Naive B cell (primary cell): ENCODE measurements around the gene ARHGAP12. TPM values are rescaled to one million over a fixed set of nuclear protein-coding genes. Genes with fewer than 3 reads are reported as not detected.
"Not testable (repeated sequence)": the region's sequence is repeated elsewhere in the genome, so short reads cannot be mapped to it uniquely, and the experiment has no call there.

Source experiments
- ATAC-seq, 2 donors: fragments of 150-1000 bp; cut with Tn5 transposase; 2 replicates each; pipeline ENCODE4 v1.10.0; 2021; ENCODE audit warnings: low read depth in 2 of 2, mild to moderate bottlenecking in 2 of 2, moderate library complexity in 2 of 2
- DNase-seq: peaks from one replicate; pipeline ENCODE4 v3.0.0; 2022
- H3K27ac Mint-ChIP-seq, 6 donors: one replicate each; pipeline ENCODE4 v1.8.0; 2020 to 2022; ENCODE audit warnings: mild to moderate bottlenecking in 6 of 6, mixed read lengths in 6 of 6, moderate library complexity in 5 of 6, inconsistent platforms in 2 of 6
- H3K27me3 Mint-ChIP-seq, 3 donors: one replicate each; pipeline ENCODE4 v1.8.0; 2021 to 2022; ENCODE audit warnings: mixed read lengths in 3 of 3, mild to moderate bottlenecking in 1 of 3
- H3K36me3 Mint-ChIP-seq, 2 donors: one replicate each; pipeline ENCODE4 v1.8.0; 2020 to 2022; ENCODE audit warnings: mixed read lengths in 2 of 2, inconsistent platforms in 1 of 2, mild to moderate bottlenecking in 1 of 2
- H3K4me1 Mint-ChIP-seq, 3 donors: one replicate each; pipeline ENCODE4 v1.8.0; 2020 to 2022; ENCODE audit warnings: mixed read lengths in 3 of 3, inconsistent platforms in 1 of 3, mild to moderate bottlenecking in 1 of 3, moderate library complexity in 1 of 3
- H3K4me3 Mint-ChIP-seq, 8 donors: one replicate each; pipeline ENCODE4 v1.8.0; 2020 to 2022; ENCODE audit warnings: mild to moderate bottlenecking in 8 of 8, mixed read lengths in 8 of 8, moderate library complexity in 8 of 8, inconsistent platforms in 2 of 8
- H3K9me3 Mint-ChIP-seq, 7 donors: one replicate each; pipeline ENCODE4 v1.8.0; 2020 to 2022; ENCODE audit warnings: mixed read lengths in 7 of 7, mild to moderate bottlenecking in 5 of 7, inconsistent platforms in 2 of 7, moderate library complexity in 1 of 7
- polyA plus RNA-seq, 6 donors: library from polyadenylated mRNA; unstranded; fragments of 300-500 nt; fragmentation: Illumina TruSeq; gene quantifications; one replicate each; pipeline ENCODE4 v1.2.3, GENCODE V29; 2021; ENCODE audit warnings: low read depth in 6 of 6

The ARHGAP12 gene
- polyA plus RNA-seq, 6 donors from 2014 or later: 13.1 to 18.2 (median 15.1) TPM

GRCh38 chr10:31910016-31910415 is 18.6 kb downstream of the ARHGAP12 start:
- H3K4me3 Mint-ChIP-seq: no peak overlapping the region
- H3K27ac Mint-ChIP-seq: peak overlapping the region in 3 of 6 donors; percentile 63 to 94 (median 70)
- no peak for DNase-seq
- peaks cover 13 to 32% of the 10 kb centered on the region in 2 donors for H3K36me3 Mint-ChIP-seq
- no peaks in the 10 kb centered on the region for H3K27me3 Mint-ChIP-seq
- ATAC-seq: no peak
- H3K4me1 Mint-ChIP-seq: peaks cover 55 to 71% (median 61%) of the 10 kb centered on the region in 3 donors
- H3K9me3 Mint-ChIP-seq: no peaks in the 10 kb centered on the region

DNA sequence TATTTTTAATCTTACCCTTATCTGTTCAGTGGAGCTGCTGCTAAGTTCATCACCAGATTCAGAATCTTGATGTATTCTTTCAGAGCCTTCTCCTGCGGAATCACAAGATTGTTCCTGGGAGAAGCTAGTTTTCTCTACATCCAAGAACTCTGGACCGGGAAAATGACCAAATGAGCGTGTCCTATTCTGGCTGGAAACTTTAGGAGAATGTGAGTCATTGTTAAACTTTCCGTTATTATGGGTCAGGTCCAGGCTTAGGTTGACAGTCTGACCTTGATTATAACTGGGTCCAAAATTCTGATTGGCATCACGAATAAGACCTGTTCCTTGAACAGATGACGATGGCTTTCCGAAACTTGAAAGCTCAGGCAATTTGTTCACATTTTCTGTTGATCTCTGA is 20.5 kb downstream of the ARHGAP12 start:
- Mint-ChIP-seq H3K4me1 (peaks cover 39 to 62% (median 46%) of the 10 kb centered on the region in 3 donors), H3K27ac (peak overlapping the region in 4 of 6 donors; percentile 1 to 70 (median 39)), H3K4me3 (no peak overlapping the region), H3K36me3 (peaks cover 13 to 32% of the 10 kb centered on the region in 2 donors), H3K27me3 (no peaks in the 10 kb centered on the region), H3K9me3 (no peaks in the 10 kb centered on the region)
- no peak for ATAC-seq
- no peak for DNase-seq

DNA sequence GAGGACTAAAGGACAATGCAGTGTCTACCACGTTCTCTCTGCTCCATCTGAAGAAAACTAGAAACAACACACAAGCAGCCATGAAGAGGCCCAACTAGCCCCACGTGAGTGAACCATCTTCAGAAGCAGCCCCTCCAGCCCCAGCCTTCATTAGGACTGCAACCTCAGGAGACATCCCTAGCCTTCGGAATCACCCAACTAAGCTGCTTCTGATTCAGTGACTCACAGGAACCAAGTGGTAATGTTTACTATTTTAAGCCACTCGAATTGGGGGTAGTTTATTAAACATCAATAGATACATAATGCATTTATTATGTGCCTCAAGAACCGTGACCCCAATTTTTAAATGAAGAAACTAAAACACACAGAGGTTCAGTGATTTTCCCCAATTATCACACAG is 22.6 kb downstream of the ARHGAP12 start:
- no peak overlapping the region for H3K4me3 Mint-ChIP-seq
- no peak for DNase-seq
- peak overlapping the region in 1 of 6 donors; percentile 80 for H3K27ac Mint-ChIP-seq

GRCh38 chr10:31905586-31905985 is 23.0 kb downstream of the ARHGAP12 start:
- peaks cover 32 to 54% (median 42%) of the 10 kb centered on the region in 3 donors for H3K4me1 Mint-ChIP-seq
- H3K27ac Mint-ChIP-seq: peak overlapping the region in 1 of 6 donors; percentile 50
- no peaks in the 10 kb centered on the region for H3K27me3 Mint-ChIP-seq
- no peak overlapping the region for H3K4me3 Mint-ChIP-seq
- no peak for DNase-seq
- H3K9me3 Mint-ChIP-seq: peaks cover 0 to 3% (median 0%) of the 10 kb centered on the region in 7 donors
- no peak for ATAC-seq
- H3K36me3 Mint-ChIP-seq: peaks cover 20 to 38% of the 10 kb centered on the region in 2 donors

More for the DNA sequence above, 22.6 kb downstream of the ARHGAP12 start:
- peaks cover 18 to 37% of the 10 kb centered on the region in 2 donors for H3K36me3 Mint-ChIP-seq
- H3K27me3 Mint-ChIP-seq: no peaks in the 10 kb centered on the region
- peaks cover 32 to 53% (median 45%) of the 10 kb centered on the region in 3 donors for H3K4me1 Mint-ChIP-seq
- peaks cover 0 to 3% (median 0%) of the 10 kb centered on the region in 7 donors for H3K9me3 Mint-ChIP-seq
- no peak for ATAC-seq

DNA sequence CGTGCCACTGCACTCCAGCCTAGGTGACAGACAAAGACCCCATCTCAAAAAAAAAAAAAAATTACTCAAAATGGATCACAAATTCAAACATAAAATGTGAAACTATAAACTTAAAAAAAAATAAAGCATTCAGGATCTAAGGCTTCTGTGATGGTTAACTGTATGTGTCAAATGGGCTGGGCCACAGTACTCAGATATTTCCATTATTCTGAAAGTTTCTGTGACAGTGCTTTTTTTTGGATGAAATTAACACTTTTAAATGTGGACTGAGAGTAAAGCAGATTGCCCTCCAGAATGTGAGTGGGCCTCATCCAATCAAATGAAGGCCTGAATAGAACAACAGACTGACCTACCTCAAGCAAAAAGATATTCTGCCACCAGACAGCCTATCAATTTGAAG is 26.0 kb downstream of the ARHGAP12 start:
- H3K36me3 Mint-ChIP-seq: peaks cover 20 to 36% of the 10 kb centered on the region in 2 donors
- peak overlapping the region in 1 of 6 donors; percentile 75 for H3K27ac Mint-ChIP-seq
- H3K27me3 Mint-ChIP-seq: no peaks in the 10 kb centered on the region
- ATAC-seq (no peak), DNase-seq (no peak)
- H3K4me3 Mint-ChIP-seq: no peak overlapping the region
- H3K9me3 Mint-ChIP-seq: peaks cover 0 to 3% (median 0%) of the 10 kb centered on the region in 7 donors
- peaks cover 36 to 56% (median 52%) of the 10 kb centered on the region in 3 donors for H3K4me1 Mint-ChIP-seq

GRCh38 chr10:31897506-31897905 is 31.1 kb downstream of the ARHGAP12 start:
- no peak for DNase-seq
- peaks cover 35 to 70% (median 54%) of the 10 kb centered on the region in 3 donors for H3K4me1 Mint-ChIP-seq
- peaks cover 0 to 3% (median 0%) of the 10 kb centered on the region in 7 donors for H3K9me3 Mint-ChIP-seq
- peaks cover 12 to 15% of the 10 kb centered on the region in 2 donors for H3K36me3 Mint-ChIP-seq
- peak overlapping the region in 1 of 8 donors; percentile 26 for H3K4me3 Mint-ChIP-seq
- no peak for ATAC-seq
- H3K27ac Mint-ChIP-seq: peak overlapping the region in 3 of 6 donors; percentile 21 to 64 (median 22)
- H3K27me3 Mint-ChIP-seq: no peaks in the 10 kb centered on the region

GRCh38 chr10:31896968-31897384 is 31.7 kb downstream of the ARHGAP12 start:
- ATAC-seq: no peak
- Mint-ChIP-seq H3K9me3 (peaks cover 0 to 3% (median 0%) of the 10 kb centered on the region in 7 donors), H3K4me3 (peak overlapping the region in 1 of 8 donors; percentile 9), H3K4me1 (peaks cover 37 to 70% (median 53%) of the 10 kb centered on the region in 3 donors), H3K27me3 (no peaks in the 10 kb centered on the region), H3K36me3 (peaks cover 11 to 14% of the 10 kb centered on the region in 2 donors), H3K27ac (peak overlapping the region in 4 of 6 donors; percentile 6 to 68 (median 30))
- DNase-seq: no peak

DNA sequence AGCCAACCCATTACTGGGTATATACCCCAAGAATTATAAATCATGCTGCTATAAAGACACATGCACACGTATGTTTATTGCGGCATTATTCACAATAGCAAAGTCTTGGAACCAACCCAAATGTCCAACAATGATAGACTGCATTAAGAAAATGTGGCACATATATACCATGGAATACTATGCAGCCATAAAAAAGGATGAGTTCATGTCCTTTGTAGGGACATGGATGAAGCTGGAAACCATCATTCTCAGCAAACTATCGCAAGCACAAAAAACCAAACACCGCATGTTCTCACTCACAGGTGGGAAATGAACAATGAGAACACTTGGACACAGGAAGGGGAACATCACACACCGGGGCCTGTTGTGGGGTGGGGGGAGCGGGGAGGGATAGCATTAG is 32.9 kb downstream of the ARHGAP12 start:
- H3K9me3 Mint-ChIP-seq, H3K27me3 Mint-ChIP-seq, ATAC-seq, DNase-seq, H3K4me3 Mint-ChIP-seq, H3K27ac Mint-ChIP-seq: not testable (repeated sequence)
- H3K4me1 Mint-ChIP-seq: peaks cover 40 to 75% (median 54%) of the 10 kb centered on the region in 3 donors
- peaks cover 10 to 11% of the 10 kb centered on the region in 2 donors for H3K36me3 Mint-ChIP-seq

DNA sequence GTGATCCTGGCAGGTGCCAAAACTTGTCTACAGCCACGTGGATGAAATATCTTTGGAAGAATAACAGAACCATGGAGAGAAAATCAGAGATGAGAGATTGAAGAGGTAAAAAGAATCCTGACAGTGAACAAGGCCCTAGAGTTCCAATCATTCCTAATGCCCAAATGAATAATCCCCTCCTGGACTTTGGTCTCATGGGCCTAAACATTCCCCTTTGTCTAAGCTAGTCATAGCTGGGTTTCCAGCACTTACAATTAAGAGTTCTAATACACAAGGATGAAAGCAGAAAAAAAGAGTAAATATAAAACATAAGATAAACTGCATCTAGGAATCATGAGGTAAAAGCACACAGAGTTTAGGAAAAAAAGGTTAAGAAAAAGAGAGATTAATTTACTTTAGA is 40.2 kb downstream of the ARHGAP12 start:
- Mint-ChIP-seq H3K9me3 (peaks cover 0 to 2% (median 0%) of the 10 kb centered on the region in 7 donors), H3K27me3 (no peaks in the 10 kb centered on the region), H3K27ac (peak overlapping the region in 1 of 6 donors; percentile 57), H3K4me1 (peaks cover 41 to 55% (median 52%) of the 10 kb centered on the region in 3 donors), H3K36me3 (peaks cover 4% of the 10 kb centered on the region in 2 donors), H3K4me3 (no peak overlapping the region)
- DNase-seq (no peak), ATAC-seq (no peak)

- ATAC-seq: no peak
- H3K27me3 Mint-ChIP-seq: no peaks in the 10 kb centered on the region
- peaks cover 0 to 2% (median 0%) of the 10 kb centered on the region in 7 donors for H3K9me3 Mint-ChIP-seq
- peak overlapping the region in 2 of 6 donors; percentile 87 to 94 for H3K27ac Mint-ChIP-seq
- H3K4me1 Mint-ChIP-seq: peaks cover 41 to 55% (median 53%) of the 10 kb centered on the region in 3 donors
- no peak overlapping the region for H3K4me3 Mint-ChIP-seq
- no peak for DNase-seq
- H3K36me3 Mint-ChIP-seq: peaks cover 4% of the 10 kb centered on the region in 2 donors
Observed at GRCh38 chr10:31887850-31888249, 40.8 kb downstream of the ARHGAP12 start.

- peak overlapping the region in 4 of 6 donors; percentile 21 to 79 (median 24) for H3K27ac Mint-ChIP-seq
- peaks cover 3 to 4% of the 10 kb centered on the region in 2 donors for H3K36me3 Mint-ChIP-seq
- DNase-seq (no peak), ATAC-seq (no peak)
- H3K4me1 Mint-ChIP-seq: peaks cover 35 to 50% (median 45%) of the 10 kb centered on the region in 3 donors
- no peaks in the 10 kb centered on the region for H3K9me3 Mint-ChIP-seq
- no peaks in the 10 kb centered on the region for H3K27me3 Mint-ChIP-seq
- no peak overlapping the region for H3K4me3 Mint-ChIP-seq
Observed at GRCh38 chr10:31886885-31887284, 41.7 kb downstream of the ARHGAP12 start.

DNA sequence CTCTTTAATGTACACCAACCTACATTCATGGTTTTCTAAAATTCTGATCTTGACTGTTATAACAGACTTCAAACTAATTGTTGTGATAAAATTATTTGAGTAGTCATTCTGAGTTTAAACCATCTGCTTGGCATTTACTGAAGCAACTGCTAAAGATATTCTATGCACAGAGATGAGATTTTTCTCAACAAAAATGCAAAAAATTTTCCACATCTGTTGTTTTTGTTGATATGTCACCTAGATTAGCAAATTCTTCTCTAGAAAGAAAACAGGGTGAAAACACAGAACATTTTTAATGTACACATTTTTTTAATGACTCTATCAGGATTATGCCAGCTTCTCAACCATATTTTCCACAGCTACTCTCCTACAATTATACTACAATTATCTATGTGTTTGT is 42.7 kb downstream of the ARHGAP12 start:
- DNase-seq (no peak), ATAC-seq (no peak)
- Mint-ChIP-seq H3K27me3 (no peaks in the 10 kb centered on the region), H3K4me1 (peaks cover 30 to 46% (median 39%) of the 10 kb centered on the region in 3 donors), H3K4me3 (no peak overlapping the region), H3K9me3 (no peaks in the 10 kb centered on the region), H3K27ac (no peak overlapping the region), H3K36me3 (peaks cover 0 to 4% of the 10 kb centered on the region in 2 donors)

DNA sequence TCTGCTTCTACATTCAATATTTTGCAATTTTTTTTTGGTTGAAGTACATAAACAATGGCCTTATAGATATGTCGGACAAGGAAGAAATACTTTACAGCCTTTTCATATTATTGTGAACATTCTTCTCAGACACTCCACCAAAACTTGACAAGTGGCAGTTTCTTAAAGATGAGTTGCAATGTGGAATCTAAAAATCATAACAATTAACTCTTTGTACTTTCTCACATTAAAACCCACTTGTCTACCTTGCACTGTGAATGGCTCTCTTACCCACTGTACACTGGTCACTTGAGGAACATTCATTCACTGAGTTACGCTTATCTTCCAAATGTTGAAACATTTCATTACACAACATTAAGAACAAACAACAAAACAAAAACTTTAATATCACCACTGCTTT is 44.2 kb downstream of the ARHGAP12 start:
- peak overlapping the region in 1 of 8 donors; percentile 35 for H3K4me3 Mint-ChIP-seq
- no peaks in the 10 kb centered on the region for H3K27me3 Mint-ChIP-seq
- H3K27ac Mint-ChIP-seq: peak overlapping the region in 4 of 6 donors; percentile 17 to 55 (median 28)
- no peaks in the 10 kb centered on the region for H3K9me3 Mint-ChIP-seq
- no peak for ATAC-seq
- no peak for DNase-seq
- peaks cover 30 to 47% (median 41%) of the 10 kb centered on the region in 3 donors for H3K4me1 Mint-ChIP-seq
- peaks cover 0 to 4% of the 10 kb centered on the region in 2 donors for H3K36me3 Mint-ChIP-seq

DNA sequence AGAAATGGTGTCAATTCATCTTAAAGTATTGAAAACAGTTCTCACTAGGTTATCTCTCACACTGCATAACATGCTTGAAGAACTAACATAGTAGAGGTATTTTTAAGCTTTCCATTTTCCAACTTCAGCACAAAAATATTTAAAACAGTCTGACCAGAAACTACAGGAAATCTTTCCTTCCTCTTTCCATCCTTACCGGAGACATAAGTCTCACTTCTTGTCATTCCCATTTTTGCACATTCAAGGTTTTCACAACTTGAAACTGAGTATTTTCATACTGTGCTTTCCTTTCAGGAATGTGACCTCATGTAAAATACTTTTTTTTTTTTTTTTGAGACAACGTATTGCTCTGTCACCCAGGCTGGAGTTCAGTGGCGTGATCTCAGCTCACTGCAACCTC is 45.2 kb downstream of the ARHGAP12 start:
- peak overlapping the region in 1 of 8 donors; percentile 55 for H3K4me3 Mint-ChIP-seq
- H3K27ac Mint-ChIP-seq: peak overlapping the region in 2 of 6 donors; percentile 67 to 79
- ATAC-seq: no peak
- no peak for DNase-seq
- H3K27me3 Mint-ChIP-seq: no peaks in the 10 kb centered on the region
- H3K36me3 Mint-ChIP-seq: peaks cover 0 to 4% of the 10 kb centered on the region in 2 donors
- H3K9me3 Mint-ChIP-seq: no peaks in the 10 kb centered on the region
- H3K4me1 Mint-ChIP-seq: peaks cover 29 to 47% (median 43%) of the 10 kb centered on the region in 3 donors
